ENCODE results near the gene TM2D3.

Gene TM2D3

GRCh38 chr15:101625184-101625583, 27.0 kb downstream of the TM2D3 start:
- TF ChIP-seq OSR1 (CRISPR knock-in tag; IDR thresholded peaks at IDR 0.05) = no peak
- no peak for TF ChIP-seq RARB (CRISPR knock-in tag; IDR thresholded peaks at IDR 0.05)
- no peak for TF ChIP-seq TOX (CRISPR knock-in tag; IDR thresholded peaks at IDR 0.05; ENCODE audit: borderline replicate concordance)
- TF ChIP-seq ZNF8 (CRISPR knock-in tag; IDR thresholded peaks at IDR 0.05) = no peak
- TF ChIP-seq ESRRG (CRISPR knock-in tag; IDR thresholded peaks at IDR 0.05) = no peak
- TF ChIP-seq TCF4 (CRISPR knock-in tag; IDR thresholded peaks at IDR 0.05; ENCODE audit: borderline replicate concordance) = no peak
- no peak for TF ChIP-seq POU6F1 (CRISPR knock-in tag; IDR thresholded peaks at IDR 0.05; ENCODE audit: borderline replicate concordance, low read depth)
- no peak for TF ChIP-seq CREB5 (CRISPR knock-in tag; IDR thresholded peaks at IDR 0.05; ENCODE audit: low read depth)
- TF ChIP-seq ZFP30 (CRISPR knock-in tag; IDR thresholded peaks at IDR 0.05) = no peak
- TF ChIP-seq GLIS3 (CRISPR knock-in tag; IDR thresholded peaks at IDR 0.05) = no peak
- TF ChIP-seq TSHZ2 (CRISPR knock-in tag; IDR thresholded peaks at IDR 0.05) = no peak
- no peak for TF ChIP-seq ISL1 (CRISPR knock-in tag; IDR thresholded peaks at IDR 0.05)
- TF ChIP-seq ZC3H10 (CRISPR knock-in tag; IDR thresholded peaks at IDR 0.05) = no peak
- TF ChIP-seq BACH2 (CRISPR knock-in tag; IDR thresholded peaks at IDR 0.05; ENCODE audit: borderline replicate concordance) = no peak
- no peak for TF ChIP-seq ZFP3 (CRISPR knock-in tag; IDR thresholded peaks at IDR 0.05)
- TF ChIP-seq ARNTL (CRISPR knock-in tag; IDR thresholded peaks at IDR 0.05; ENCODE audit: borderline replicate concordance, low read depth) = no peak
- TF ChIP-seq ZNF565 (CRISPR knock-in tag; conservative IDR thresholded peaks at IDR 0.05; ENCODE audit: low read depth) = no peak
- no peak for TF ChIP-seq PATZ1 (CRISPR knock-in tag; IDR thresholded peaks at IDR 0.05; ENCODE audit: borderline replicate concordance)
- TF ChIP-seq CSRNP3 (CRISPR knock-in tag; IDR thresholded peaks at IDR 0.05) = no peak
- no peak for ATAC-seq

- no peak for ATAC-seq
- TF ChIP-seq POU6F1 (CRISPR knock-in tag; IDR thresholded peaks at IDR 0.05; ENCODE audit: borderline replicate concordance, low read depth) (no peak), ZC3H10 (CRISPR knock-in tag; IDR thresholded peaks at IDR 0.05) (no peak), ESRRG (CRISPR knock-in tag; IDR thresholded peaks at IDR 0.05) (no peak), CSDC2 (CRISPR knock-in tag; IDR thresholded peaks at IDR 0.05) (no peak), BACH2 (CRISPR knock-in tag; IDR thresholded peaks at IDR 0.05; ENCODE audit: borderline replicate concordance) (no peak), OSR1 (CRISPR knock-in tag; IDR thresholded peaks at IDR 0.05) (no peak), ZFP30 (CRISPR knock-in tag; IDR thresholded peaks at IDR 0.05) (no peak), TSHZ2 (CRISPR knock-in tag; IDR thresholded peaks at IDR 0.05) (no peak), ARNTL (CRISPR knock-in tag; IDR thresholded peaks at IDR 0.05; ENCODE audit: borderline replicate concordance, low read depth) (no peak), CSRNP3 (CRISPR knock-in tag; IDR thresholded peaks at IDR 0.05) (no peak), SNAI2 (CRISPR knock-in tag; IDR thresholded peaks at IDR 0.05) (no peak), ZNF565 (CRISPR knock-in tag; conservative IDR thresholded peaks at IDR 0.05; ENCODE audit: low read depth) (no peak)
Observed at GRCh38 chr15:101623367-101624304, 28.5 kb downstream of the TM2D3 start.
